NB4 (cell line): ENCODE measurements around the gene KIF1A.

Source experiments
- MYC ChIP-seq: IDR thresholded peaks from 2 replicates; pipeline ENCODE4 v1.6.1; 2011; ENCODE audit warnings: low read depth, low read length
- POLR2A ChIP-seq: IDR thresholded peaks from 2 replicates; pipeline ENCODE4 v1.6.1; 2011; ENCODE audit warnings: mild to moderate bottlenecking; ENCODE audit not compliant: insufficient read length; ENCODE audit errors: extremely low read depth
- TF ChIP-seq, protein P1 (sequence below): IDR thresholded peaks from one replicate; pipeline ENCODE4 v1.5.1; 2012; ENCODE audit warnings: low read depth, low read length
- TF ChIP-seq, protein P2 (sequence below): IDR thresholded peaks from 2 replicates; pipeline ENCODE4 v1.6.1; 2011; ENCODE audit warnings: low read depth, low read length

DNA sequence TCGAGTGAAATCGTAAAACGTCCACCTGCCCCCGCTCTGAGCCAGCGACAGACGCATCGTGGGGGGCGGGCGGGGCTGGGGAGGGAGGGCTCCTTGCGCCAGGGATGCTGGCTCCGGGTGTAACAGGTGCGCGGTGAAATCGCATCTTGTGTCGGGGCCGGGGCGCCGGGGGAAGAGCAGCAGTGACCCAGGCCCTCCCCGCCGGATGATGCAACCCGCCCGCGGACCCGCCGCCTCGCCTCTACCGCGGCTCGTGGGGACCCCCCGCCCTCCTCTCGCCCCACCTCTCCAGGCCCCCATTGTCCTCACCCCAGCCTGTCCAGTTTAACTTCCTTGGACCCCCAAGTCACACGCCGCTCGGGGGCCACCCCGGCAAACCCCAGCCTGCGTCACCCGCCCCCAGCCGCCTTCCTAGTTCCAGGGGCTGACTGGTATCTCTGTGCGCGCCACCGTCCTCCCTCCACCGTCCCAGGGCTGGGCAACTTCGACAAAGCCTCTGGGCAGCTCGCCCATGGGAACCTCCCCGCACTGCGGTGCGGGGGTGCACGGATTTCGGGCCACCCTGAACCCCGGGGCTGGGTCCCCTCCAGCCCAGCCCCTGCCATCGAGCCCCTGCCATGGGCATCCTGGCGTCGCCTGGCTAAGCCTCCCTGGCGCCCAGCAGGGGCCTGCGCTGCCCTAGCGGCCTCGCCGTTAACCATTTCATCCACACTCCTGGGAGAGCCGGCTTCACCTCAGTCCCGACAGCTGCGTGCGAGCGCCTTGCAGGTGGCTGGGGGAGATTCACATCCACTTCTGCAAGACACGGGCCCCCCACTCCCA lies 799 bp upstream of the KIF1A start:
- TF ChIP-seq, protein P1, sequence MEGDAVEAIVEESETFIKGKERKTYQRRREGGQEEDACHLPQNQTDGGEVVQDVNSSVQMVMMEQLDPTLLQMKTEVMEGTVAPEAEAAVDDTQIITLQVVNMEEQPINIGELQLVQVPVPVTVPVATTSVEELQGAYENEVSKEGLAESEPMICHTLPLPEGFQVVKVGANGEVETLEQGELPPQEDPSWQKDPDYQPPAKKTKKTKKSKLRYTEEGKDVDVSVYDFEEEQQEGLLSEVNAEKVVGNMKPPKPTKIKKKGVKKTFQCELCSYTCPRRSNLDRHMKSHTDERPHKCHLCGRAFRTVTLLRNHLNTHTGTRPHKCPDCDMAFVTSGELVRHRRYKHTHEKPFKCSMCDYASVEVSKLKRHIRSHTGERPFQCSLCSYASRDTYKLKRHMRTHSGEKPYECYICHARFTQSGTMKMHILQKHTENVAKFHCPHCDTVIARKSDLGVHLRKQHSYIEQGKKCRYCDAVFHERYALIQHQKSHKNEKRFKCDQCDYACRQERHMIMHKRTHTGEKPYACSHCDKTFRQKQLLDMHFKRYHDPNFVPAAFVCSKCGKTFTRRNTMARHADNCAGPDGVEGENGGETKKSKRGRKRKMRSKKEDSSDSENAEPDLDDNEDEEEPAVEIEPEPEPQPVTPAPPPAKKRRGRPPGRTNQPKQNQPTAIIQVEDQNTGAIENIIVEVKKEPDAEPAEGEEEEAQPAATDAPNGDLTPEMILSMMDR: no peak
- TF ChIP-seq POLR2A (no peak), MYC (no peak)
- TF ChIP-seq, protein P2, sequence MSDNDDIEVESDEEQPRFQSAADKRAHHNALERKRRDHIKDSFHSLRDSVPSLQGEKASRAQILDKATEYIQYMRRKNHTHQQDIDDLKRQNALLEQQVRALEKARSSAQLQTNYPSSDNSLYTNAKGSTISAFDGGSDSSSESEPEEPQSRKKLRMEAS: no peak
